ENCODE data around the gene GLT6D1. TPM values are rescaled to one million over a fixed set of nuclear protein-coding genes. Genes with fewer than 3 reads are reported as not detected.

The GLT6D1 gene
- total and polyA plus RNA-seq, 2 of the 8 experiments (the other 6 are each of a cell fraction or from before 2014, with no cell fraction given), result 1.3 to 2.1 TPM

GRCh38 chr9:135676891-135677290 is 37.6 kb upstream of the GLT6D1 start:
- Histone ChIP-seq H3K79me2 (ENCODE audit: control insufficient read depth in 1 of 2, insufficient read depth in 2 of 2, low read length in 2 of 2) (no peaks in the 10 kb centered on the region), H2BK5ac (ENCODE audit: low read depth, low read length) (no peak overlapping the region), H3K9me3 (ENCODE audit: insufficient read depth in 2 of 2, low read depth in 1 of 2, low read length in 1 of 2) (peaks cover 3 to 5% of the 10 kb centered on the region in 2 experiments; a peak in 1 of 4 replicates), H3K4me2 (ENCODE audit: insufficient read depth in 1 of 2, low read depth in 2 of 2, low read length in 2 of 2) (no peak overlapping the region), H3K27me3 (replicated peaks in 1 of 4; ENCODE audit: control insufficient read depth in 3 of 4, extremely low read depth in 1 of 4, insufficient read depth in 3 of 4, low read length in 3 of 4) (no peaks in the 10 kb centered on the region; a peak in 1 of 7 replicates), H3K14ac (ENCODE audit: insufficient read length) (no peak overlapping the region), H3K18ac (ENCODE audit: extremely low read depth, low read length) (no peak overlapping the region; the same call in 1 of the 2 replicates), H3K23ac (ENCODE audit: insufficient read length) (no peak overlapping the region), H3K4ac (replicated peaks; ENCODE audit: insufficient read length, low read depth, low read length) (no peak overlapping the region), H4K20me1 (replicated peaks in 1 of 2; ENCODE audit: control insufficient read depth in 1 of 2, insufficient read depth in 2 of 2, low read length in 2 of 2) (no peaks in the 10 kb centered on the region), H3K23me2 (ENCODE audit: low read depth, low read length) (no peaks in the 10 kb centered on the region), H4K8ac (ENCODE audit: extremely low read depth, insufficient read depth, low read length) (no peak overlapping the region), H3K9ac (replicated peaks in 1 of 4; ENCODE audit: extremely low read depth in 1 of 4, low read depth in 3 of 4, low read length in 3 of 4) (no peak overlapping the region), H2BK15ac (ENCODE audit: low read length) (no peak overlapping the region), H3K36me3 (ENCODE audit: control insufficient read depth in 2 of 4, insufficient read depth in 4 of 4, low read length in 3 of 4) (no peaks in the 10 kb centered on the region), H2BK120ac (replicated peaks; ENCODE audit: low read depth, low read length) (no peak overlapping the region), H2BK12ac (ENCODE audit: low read depth, low read length) (no peak overlapping the region), H4K5ac (ENCODE audit: insufficient read length, low read depth, low read length) (no peak overlapping the region), H2BK20ac (ENCODE audit: low read length) (no peak overlapping the region), H2AK5ac (ENCODE audit: low read depth, low read length) (no peak overlapping the region), H3K4me1 (replicated peaks in 1 of 4; ENCODE audit: control insufficient read depth in 3 of 4, insufficient read depth in 4 of 4, low read length in 3 of 4) (peaks cover 0 to 13% (median 2%) of the 10 kb centered on the region in 4 experiments; a peak in 4 of 7 replicates), H3K79me1 (ENCODE audit: low read depth, low read length) (no peaks in the 10 kb centered on the region), H4K91ac (replicated peaks; ENCODE audit: insufficient read length, low read length) (no peak overlapping the region), H3K4me3 (ENCODE audit: extremely low read depth in 1 of 4, insufficient read depth in 2 of 4, low read depth in 3 of 4, low read length in 4 of 4) (no peak overlapping the region), H2AFZ (ENCODE audit: low read length) (no peak overlapping the region), H3K27ac (ENCODE audit: low read depth, low read length) (no peak overlapping the region), H3K56ac (replicated peaks; ENCODE audit: insufficient read length, low read depth, low read length) (no peak overlapping the region)
- CTCF ChIA-PET (ENCODE audit: partially characterized antibody), result interaction anchor here (0.8 to 1.8 kb wide), 6 partner anchors 15 to 121 kb away, joined by 3 to 5 read pairs (median 3); no protein-coding TSS in a partner anchor
- POLR2A ChIA-PET (ENCODE audit: partially characterized antibody), result interaction anchor here (0.8 kb wide), 2 partner anchors 14 to 29 kb away, joined by 3 read pairs; no protein-coding TSS in a partner anchor
- FAIRE-seq, result no peak
- WGBS, 2 experiments (ENCODE audit: extremely low coverage in 1 of 2, insufficient coverage in 1 of 2, insufficient read length in 1 of 2, insufficient replicate concordance in 2 of 2, low coverage in 1 of 2, low lambda C conversion rate in 2 of 2, missing lambda C conversion rate in 1 of 2), result 94% methylated on average over 12 of the region's 13 CpGs; no CpG with 5 or more reads in 1 of the 2 experiments
- no peak for DNase-seq (ENCODE audit: low read depth in 1 of 2, low spot score in 2 of 2)
- no peak for TF ChIP-seq TAF7 (optimal IDR thresholded peaks at IDR 0.05; ENCODE audit: borderline replicate concordance, low read depth, low read length)
- no peak for TF ChIP-seq RNF2 (IDR thresholded peaks at IDR 0.05; ENCODE audit: borderline replicate concordance, low read depth, low read length, missing control alignments, poor library complexity, severe bottlenecking)
- TF ChIP-seq POU5F1 (IDR thresholded peaks at IDR 0.05; ENCODE audit: low read depth, low read length), result no peak
- no peak for TF ChIP-seq BACH1 (IDR thresholded peaks at IDR 0.05; ENCODE audit: low read length)
- no peak for TF ChIP-seq CHD1 (IDR thresholded peaks at IDR 0.05; ENCODE audit: low read depth, low read length)
- no peak for TF ChIP-seq GTF2F1 (IDR thresholded peaks at IDR 0.05; ENCODE audit: borderline replicate concordance, low read depth, low read length)
- no peak for TF ChIP-seq CBX8 (IDR thresholded peaks at IDR 0.05; ENCODE audit: borderline replicate concordance, low read depth, low read length)
- no peak for TF ChIP-seq MAFK (IDR thresholded peaks at IDR 0.05; ENCODE audit: low read depth, low read length)
- no peak for TF ChIP-seq RAD21 (IDR thresholded peaks at IDR 0.05 in 1 of 2, conservative IDR thresholded peaks at IDR 0.05 in 1 of 2; ENCODE audit: low read depth in 2 of 2, low read length in 2 of 2)
- no peak for TF ChIP-seq JUN (IDR thresholded peaks at IDR 0.05; ENCODE audit: low read depth, low read length)
- TF ChIP-seq HDAC2 (IDR thresholded peaks at IDR 0.05; ENCODE audit: borderline replicate concordance in 1 of 2, low read depth in 2 of 2, low read length in 2 of 2), result no peak

Data from H1 (cell line).